HepG2 (cell line): Measurements from ENCODE around the gene CMA1. TPM values are rescaled to one million over a fixed set of nuclear protein-coding genes. Genes with fewer than 3 reads are reported as not detected.

ENCODE experiments used
- FOXK2 ChIP-seq: fragments of 450-650 bp; IDR thresholded peaks from 2 replicates; pipeline ENCODE4 v1.6.1; 2016
- FOXP4 ChIP-seq: sonication (generic); formaldehyde crosslinking; IDR thresholded peaks from 2 replicates; pipeline ENCODE4 v1.4.0; 2020; ENCODE audit warnings: missing genetic modification reagents
- GZF1 ChIP-seq: sonication (generic); formaldehyde crosslinking; IDR thresholded peaks from 2 replicates; pipeline ENCODE4 v1.5.1; 2020; ENCODE audit warnings: mild to moderate bottlenecking, missing genetic modification reagents
- HDAC1 ChIP-seq: sonication (generic); formaldehyde crosslinking; IDR thresholded peaks from 2 replicates; pipeline ENCODE4 v1.5.1; 2020; ENCODE audit warnings: mild to moderate bottlenecking, missing genetic modification reagents
- NFKB2 ChIP-seq: sonication (generic); formaldehyde crosslinking; IDR thresholded peaks from 2 replicates; pipeline ENCODE4 v1.4.0; 2020; ENCODE audit warnings: missing genetic modification reagents, borderline replicate concordance
- POLR2AphosphoS2 ChIP-seq: IDR thresholded peaks from 2 replicates; pipeline ENCODE4 v1.6.1; 2011; ENCODE audit warnings: low read depth, low read length, improper control_type of control experiment
- RFXAP ChIP-seq: sonication (generic); formaldehyde crosslinking; IDR thresholded peaks from 2 replicates; pipeline ENCODE4 v1.4.0; 2020; ENCODE audit warnings: missing genetic modification reagents, borderline replicate concordance
- RORA ChIP-seq: sonication (generic); formaldehyde crosslinking; IDR thresholded peaks from 2 replicates; pipeline ENCODE4 v1.5.0; 2020; ENCODE audit warnings: mild to moderate bottlenecking, missing genetic modification reagents, moderate library complexity
- TAF15 ChIP-seq: fragments of 200-400 bp; formaldehyde crosslinking; IDR thresholded peaks from one replicate; pipeline ENCODE4 v1.6.1; 2018; ENCODE audit warnings: mild to moderate bottlenecking, low read depth, low read length; ENCODE audit not compliant: poor library complexity, severe bottlenecking
- TFDP1 ChIP-seq: IDR thresholded peaks from 2 replicates; pipeline ENCODE4 v1.6.1; 2016; ENCODE audit warnings: missing compliant biosample characterization, missing genetic modification reagents, borderline replicate concordance
- ZEB1 ChIP-seq: IDR thresholded peaks from 2 replicates; pipeline ENCODE4 v1.6.1; 2012; ENCODE audit warnings: mild to moderate bottlenecking, low read depth, inconsistent platforms; ENCODE audit not compliant: insufficient replicate concordance
- ZNF256 ChIP-seq: sonication (generic); formaldehyde crosslinking; conservative IDR thresholded peaks from 2 replicates; pipeline ENCODE4 v1.4.0; 2020; ENCODE audit warnings: missing genetic modification reagents
- ZNF282 ChIP-seq: fragments of 450-650 bp; IDR thresholded peaks from 2 replicates; pipeline ENCODE4 v1.6.1; 2018; ENCODE audit not compliant: partially characterized antibody
- ZNF747 ChIP-seq: sonication (generic); formaldehyde crosslinking; IDR thresholded peaks from 2 replicates; pipeline ENCODE4 v1.8.1; 2023; ENCODE audit warnings: missing genetic modification reagents, mild to moderate bottlenecking, borderline replicate concordance
- polyA plus RNA-seq, 8 experiments: library from polyadenylated mRNA; depleted of rRNA in 3 of 8; stranded (reverse) in 7 of 8; unstranded in 1 of 8; fragments of >200 nt; fragmentation: Illumina TruSeq in 4 of 8; extraction: Trizol in 4 of 8; gene quantifications; 2 replicates each; pipeline versions ENCODE4 v1.2.1 to v1.2.3, GENCODE V29; 2011 to 2016; ENCODE audit warnings: low read depth in 4 of 8, missing spikeins in 1 of 8, mixed read lengths in 1 of 8; ENCODE audit not compliant: insufficient read depth in 1 of 8
- total RNA-seq, 5 experiments: library from RNA; depleted of rRNA; stranded (reverse); fragments of >200 nt; fragmentation: Illumina TruSeq; extraction: Trizol; gene quantifications; 2 replicates each; pipeline ENCODE4 v1.2.3, GENCODE V29; 2016; ENCODE audit warnings: low read depth in 1 of 5
- TF ChIP-seq, protein P1 (sequence below): sonication (generic); formaldehyde crosslinking; IDR thresholded peaks from 2 replicates; pipeline ENCODE4 v1.5.0; 2020; ENCODE audit warnings: missing genetic modification reagents
- TF ChIP-seq, protein P2 (sequence below): IDR thresholded peaks from 2 replicates; pipeline ENCODE4 v1.6.1; 2016; ENCODE audit warnings: low read depth, borderline replicate concordance
- TF ChIP-seq, protein P3 (sequence below): sonication (generic); formaldehyde crosslinking; IDR thresholded peaks from 2 replicates; pipeline ENCODE4 v1.4.0; 2020; ENCODE audit warnings: mild to moderate bottlenecking, missing genetic modification reagents
- TF ChIP-seq, protein P4 (sequence below): sonication (generic); formaldehyde crosslinking; IDR thresholded peaks from 2 replicates; pipeline ENCODE4 v1.4.0; 2020; ENCODE audit warnings: mild to moderate bottlenecking, missing genetic modification reagents

CMA1 gene
- total and polyA plus RNA-seq, 2 of the 13 experiments (the other 11 are each of a cell fraction or from before 2014, with no cell fraction given), result not detected

GRCh38 chr14:24481622-24482324 is 26.3 kb downstream of the CMA1 start (continued):
- TF ChIP-seq FOXP4 (peak; percentile 86), HDAC1 (CRISPR knock-in tag) (peak; percentile 70; the same call in 1 of the 2 replicates), FOXK2 (no peak), POLR2AphosphoS2 (no peak), TFDP1 (peak; percentile 76; the same call in 1 of the 2 replicates), TAF15 (no peak), ZNF747 (CRISPR knock-in tag) (peak; percentile 91; the same call in 1 of the 2 replicates), GZF1 (CRISPR knock-in tag) (peak; percentile 90), ZNF282 (no peak), RORA (CRISPR knock-in tag) (no peak), ZNF256 (CRISPR knock-in tag) (peak; percentile 64; the same call in 1 of the 2 replicates), RFXAP (CRISPR knock-in tag) (peak; percentile 91), NFKB2 (CRISPR knock-in tag) (peak; percentile 82; the same call in 1 of the 2 replicates), ZEB1 (no peak)
- TF ChIP-seq, protein P1, sequence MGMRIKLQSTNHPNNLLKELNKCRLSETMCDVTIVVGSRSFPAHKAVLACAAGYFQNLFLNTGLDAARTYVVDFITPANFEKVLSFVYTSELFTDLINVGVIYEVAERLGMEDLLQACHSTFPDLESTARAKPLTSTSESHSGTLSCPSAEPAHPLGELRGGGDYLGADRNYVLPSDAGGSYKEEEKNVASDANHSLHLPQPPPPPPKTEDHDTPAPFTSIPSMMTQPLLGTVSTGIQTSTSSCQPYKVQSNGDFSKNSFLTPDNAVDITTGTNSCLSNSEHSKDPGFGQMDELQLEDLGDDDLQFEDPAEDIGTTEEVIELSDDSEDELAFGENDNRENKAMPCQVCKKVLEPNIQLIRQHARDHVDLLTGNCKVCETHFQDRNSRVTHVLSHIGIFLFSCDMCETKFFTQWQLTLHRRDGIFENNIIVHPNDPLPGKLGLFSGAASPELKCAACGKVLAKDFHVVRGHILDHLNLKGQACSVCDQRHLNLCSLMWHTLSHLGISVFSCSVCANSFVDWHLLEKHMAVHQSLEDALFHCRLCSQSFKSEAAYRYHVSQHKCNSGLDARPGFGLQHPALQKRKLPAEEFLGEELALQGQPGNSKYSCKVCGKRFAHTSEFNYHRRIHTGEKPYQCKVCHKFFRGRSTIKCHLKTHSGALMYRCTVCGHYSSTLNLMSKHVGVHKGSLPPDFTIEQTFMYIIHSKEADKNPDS, result peak; percentile 79
- TF ChIP-seq, protein P2, sequence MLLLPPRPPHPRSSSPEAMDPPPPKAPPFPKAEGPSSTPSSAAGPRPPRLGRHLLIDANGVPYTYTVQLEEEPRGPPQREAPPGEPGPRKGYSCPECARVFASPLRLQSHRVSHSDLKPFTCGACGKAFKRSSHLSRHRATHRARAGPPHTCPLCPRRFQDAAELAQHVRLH, result peak; percentile 96
- TF ChIP-seq, protein P3, sequence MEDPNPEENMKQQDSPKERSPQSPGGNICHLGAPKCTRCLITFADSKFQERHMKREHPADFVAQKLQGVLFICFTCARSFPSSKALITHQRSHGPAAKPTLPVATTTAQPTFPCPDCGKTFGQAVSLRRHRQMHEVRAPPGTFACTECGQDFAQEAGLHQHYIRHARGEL (CRISPR knock-in tag), result 0 out of 2 replicates have a peak, but pooled peaks have one; percentile 62
- TF ChIP-seq, protein P4, sequence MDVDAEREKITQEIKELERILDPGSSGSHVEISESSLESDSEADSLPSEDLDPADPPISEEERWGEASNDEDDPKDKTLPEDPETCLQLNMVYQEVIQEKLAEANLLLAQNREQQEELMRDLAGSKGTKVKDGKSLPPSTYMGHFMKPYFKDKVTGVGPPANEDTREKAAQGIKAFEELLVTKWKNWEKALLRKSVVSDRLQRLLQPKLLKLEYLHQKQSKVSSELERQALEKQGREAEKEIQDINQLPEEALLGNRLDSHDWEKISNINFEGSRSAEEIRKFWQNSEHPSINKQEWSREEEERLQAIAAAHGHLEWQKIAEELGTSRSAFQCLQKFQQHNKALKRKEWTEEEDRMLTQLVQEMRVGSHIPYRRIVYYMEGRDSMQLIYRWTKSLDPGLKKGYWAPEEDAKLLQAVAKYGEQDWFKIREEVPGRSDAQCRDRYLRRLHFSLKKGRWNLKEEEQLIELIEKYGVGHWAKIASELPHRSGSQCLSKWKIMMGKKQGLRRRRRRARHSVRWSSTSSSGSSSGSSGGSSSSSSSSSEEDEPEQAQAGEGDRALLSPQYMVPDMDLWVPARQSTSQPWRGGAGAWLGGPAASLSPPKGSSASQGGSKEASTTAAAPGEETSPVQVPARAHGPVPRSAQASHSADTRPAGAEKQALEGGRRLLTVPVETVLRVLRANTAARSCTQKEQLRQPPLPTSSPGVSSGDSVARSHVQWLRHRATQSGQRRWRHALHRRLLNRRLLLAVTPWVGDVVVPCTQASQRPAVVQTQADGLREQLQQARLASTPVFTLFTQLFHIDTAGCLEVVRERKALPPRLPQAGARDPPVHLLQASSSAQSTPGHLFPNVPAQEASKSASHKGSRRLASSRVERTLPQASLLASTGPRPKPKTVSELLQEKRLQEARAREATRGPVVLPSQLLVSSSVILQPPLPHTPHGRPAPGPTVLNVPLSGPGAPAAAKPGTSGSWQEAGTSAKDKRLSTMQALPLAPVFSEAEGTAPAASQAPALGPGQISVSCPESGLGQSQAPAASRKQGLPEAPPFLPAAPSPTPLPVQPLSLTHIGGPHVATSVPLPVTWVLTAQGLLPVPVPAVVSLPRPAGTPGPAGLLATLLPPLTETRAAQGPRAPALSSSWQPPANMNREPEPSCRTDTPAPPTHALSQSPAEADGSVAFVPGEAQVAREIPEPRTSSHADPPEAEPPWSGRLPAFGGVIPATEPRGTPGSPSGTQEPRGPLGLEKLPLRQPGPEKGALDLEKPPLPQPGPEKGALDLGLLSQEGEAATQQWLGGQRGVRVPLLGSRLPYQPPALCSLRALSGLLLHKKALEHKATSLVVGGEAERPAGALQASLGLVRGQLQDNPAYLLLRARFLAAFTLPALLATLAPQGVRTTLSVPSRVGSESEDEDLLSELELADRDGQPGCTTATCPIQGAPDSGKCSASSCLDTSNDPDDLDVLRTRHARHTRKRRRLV (CRISPR knock-in tag), result no peak
